OCI-LY1 (cell line): ENCODE data around the gene PLA2G4B.

Experiments used
- H2AFZ ChIP-seq: fragments of 200-600 bp; sonication (generic), shearing (Covaris generic); 2 replicates; pipeline ENCODE4 v1.6.0; 2014; ENCODE audit warnings: antibody characterized with exemption, mild to moderate bottlenecking, low read length
- H3F3A ChIP-seq: fragments of 200-600 bp; sonication (generic), shearing (Covaris generic); 2 replicates; pipeline ENCODE4 v1.6.0; 2014; ENCODE audit warnings: mild to moderate bottlenecking, antibody characterized with exemption, low read length, moderate library complexity; ENCODE audit not compliant: insufficient read depth
- H3K27ac ChIP-seq: fragments of 200-600 bp; sonication (generic); 2 replicates; pipeline ENCODE4 v1.5.1; 2014; ENCODE audit warnings: low read length, mixed run types, mild to moderate bottlenecking, low read depth; ENCODE audit not compliant: poor library complexity, severe bottlenecking
- H3K27me3 ChIP-seq: fragments of 200-600 bp; sonication (generic); 2 replicates; pipeline ENCODE4 v1.6.0; 2014; ENCODE audit warnings: antibody characterized with exemption, mild to moderate bottlenecking, low read length, moderate library complexity; ENCODE audit not compliant: insufficient read depth
- H3K36me3 ChIP-seq: fragments of 200-600 bp; sonication (generic); 2 replicates; pipeline ENCODE4 v1.6.1; 2014; ENCODE audit warnings: mild to moderate bottlenecking, antibody characterized with exemption, low read length, moderate library complexity, mixed read lengths; ENCODE audit not compliant: insufficient read depth
- H3K4me1 ChIP-seq: fragments of 200-600 bp; sonication (generic); 2 replicates; pipeline ENCODE4 v1.5.1; 2014; ENCODE audit warnings: mild to moderate bottlenecking, low read length, moderate library complexity; ENCODE audit not compliant: insufficient read depth, severe bottlenecking
- H3K4me2 ChIP-seq: fragments of 200-600 bp; sonication (generic), shearing (Covaris generic); 2 replicates; pipeline ENCODE4 v1.6.1; 2014; ENCODE audit warnings: low read length
- H3K4me3 ChIP-seq: fragments of 200-600 bp; sonication (generic); 2 replicates; pipeline ENCODE4 v1.5.1; 2014; ENCODE audit warnings: low read length, low read depth, mild to moderate bottlenecking, mixed read lengths; ENCODE audit not compliant: poor library complexity, severe bottlenecking
- H3K79me2 ChIP-seq: fragments of 200-600 bp; shearing (Covaris generic); 2 replicates; pipeline ENCODE4 v1.6.1; 2016; ENCODE audit warnings: mixed run types, low read length, mixed read lengths; ENCODE audit not compliant: insufficient read depth
- H3K9ac ChIP-seq: fragments of 200-600 bp; sonication (generic), shearing (Covaris generic); 2 replicates; pipeline ENCODE4 v1.6.1; 2014; ENCODE audit warnings: mild to moderate bottlenecking, low read length, mixed read lengths
- H3K9me2 ChIP-seq: fragments of 200-600 bp; sonication (generic), shearing (Covaris generic); 2 replicates; pipeline ENCODE4 v1.6.1; 2014; ENCODE audit warnings: low read depth, mild to moderate bottlenecking, low read length, mixed read lengths
- H3K9me3 ChIP-seq: fragments of 200-600 bp; shearing (Covaris generic); 2 replicates; pipeline ENCODE4 v1.6.1; 2014; ENCODE audit warnings: low read length, mixed read lengths
- H4K20me1 ChIP-seq: fragments of 200-600 bp; sonication (generic), shearing (Covaris generic); 2 replicates; pipeline ENCODE4 v1.6.0; 2016; ENCODE audit warnings: mild to moderate bottlenecking, low read length; ENCODE audit not compliant: insufficient read depth
- CTCF ChIP-seq: fragments of 200-600 bp; sonication (generic), shearing (Covaris generic); IDR thresholded peaks from 2 replicates; pipeline ENCODE4 v1.5.1; 2017; ENCODE audit warnings: mild to moderate bottlenecking, antibody characterized with exemption, low read length, moderate library complexity, mixed read lengths
- EZH2 ChIP-seq: fragments of 200-600 bp; sonication (generic), shearing (Covaris generic); IDR thresholded peaks from 2 replicates; pipeline ENCODE4 v1.8.0; 2017; ENCODE audit warnings: borderline replicate concordance, mixed run types, mild to moderate bottlenecking, antibody characterized with exemption, low read length, moderate library complexity, mixed read lengths

PLA2G4B gene

GRCh38 chr15:41887161-41887560 lies 48.5 kb downstream of the PLA2G4B start:
- no peak overlapping the region for H3K4me2 ChIP-seq

GRCh38 chr15:41887893-41888292 lies 49.2 kb downstream of the PLA2G4B start:
- peaks cover under 1% of the 10 kb centered on the region; the same call in 1 of the 2 replicates for H3K27me3 ChIP-seq
- no peaks in the 10 kb centered on the region for H4K20me1 ChIP-seq
- H3K4me3 ChIP-seq = no peak overlapping the region
- no peaks in the 10 kb centered on the region for H3K36me3 ChIP-seq
- H3K4me1 ChIP-seq = peaks cover 6% of the 10 kb centered on the region
- no peaks in the 10 kb centered on the region for H3F3A ChIP-seq
- H3K4me2 ChIP-seq = no peak overlapping the region
- H2AFZ ChIP-seq = no peak overlapping the region
- no peak overlapping the region for H3K27ac ChIP-seq
- no peaks in the 10 kb centered on the region for H3K9me3 ChIP-seq
- TF ChIP-seq CTCF = no peak
- no peak for TF ChIP-seq EZH2
- no peak overlapping the region for H3K9ac ChIP-seq
- no peaks in the 10 kb centered on the region for H3K9me2 ChIP-seq
- no peaks in the 10 kb centered on the region for H3K79me2 ChIP-seq

More at GRCh38 chr15:41887161-41887560, 48.5 kb downstream of the PLA2G4B start:
- Histone ChIP-seq H3K9me3 (no peaks in the 10 kb centered on the region), H3K79me2 (no peaks in the 10 kb centered on the region), H3K9ac (no peak overlapping the region), H3K4me3 (no peak overlapping the region), H3K36me3 (no peaks in the 10 kb centered on the region), H3K27ac (no peak overlapping the region), H3K27me3 (no peaks in the 10 kb centered on the region; the same call in 1 of the 2 replicates), H4K20me1 (no peaks in the 10 kb centered on the region), H2AFZ (no peak overlapping the region), H3K4me1 (peaks cover 6% of the 10 kb centered on the region), H3K9me2 (no peaks in the 10 kb centered on the region), H3F3A (no peaks in the 10 kb centered on the region)
- TF ChIP-seq EZH2 (no peak), CTCF (no peak)

GRCh38 chr15:41888662-41889253 lies 50.1 kb downstream of the PLA2G4B start:
- Histone ChIP-seq H3K9me2 (no peaks in the 10 kb centered on the region), H3F3A (no peaks in the 10 kb centered on the region), H4K20me1 (no peaks in the 10 kb centered on the region), H3K4me3 (no peak overlapping the region), H2AFZ (no peak overlapping the region), H3K79me2 (no peaks in the 10 kb centered on the region), H3K27ac (no peak overlapping the region), H3K9me3 (no peaks in the 10 kb centered on the region), H3K4me2 (no peak overlapping the region), H3K9ac (no peak overlapping the region), H3K27me3 (peaks cover 7% of the 10 kb centered on the region; the same call in 1 of the 2 replicates), H3K4me1 (peaks cover 6% of the 10 kb centered on the region), H3K36me3 (no peaks in the 10 kb centered on the region)
- TF ChIP-seq CTCF (no peak), EZH2 (no peak)
